Right lobe of liver (tissue), 4 donors: ENCODE results near the gene KCNT2.

Source experiments
- CTCF ChIP-seq, 4 donors: fragments of 200-600 bp in 3 of 4; fragments of 450-650 bp in 1 of 4; IDR thresholded peaks; one replicate each; pipeline versions ENCODE4 v1.5.1 to v1.8.0; 2016 to 2022; ENCODE audit warnings: antibody characterized with exemption in 4 of 4, mild to moderate bottlenecking in 2 of 4
- POLR2A ChIP-seq: fragments of 450-650 bp; IDR thresholded peaks from one replicate; pipeline ENCODE4 v1.6.1; 2017; ENCODE audit warnings: antibody characterized with exemption, mild to moderate bottlenecking
- donor health status: DM: no; HTN: no; CAD: no.
- donor health status: DM: no; HTN: no; CAD: no.
- donor health status: DM: no; HTN: yes; CAD: no.

DNA sequence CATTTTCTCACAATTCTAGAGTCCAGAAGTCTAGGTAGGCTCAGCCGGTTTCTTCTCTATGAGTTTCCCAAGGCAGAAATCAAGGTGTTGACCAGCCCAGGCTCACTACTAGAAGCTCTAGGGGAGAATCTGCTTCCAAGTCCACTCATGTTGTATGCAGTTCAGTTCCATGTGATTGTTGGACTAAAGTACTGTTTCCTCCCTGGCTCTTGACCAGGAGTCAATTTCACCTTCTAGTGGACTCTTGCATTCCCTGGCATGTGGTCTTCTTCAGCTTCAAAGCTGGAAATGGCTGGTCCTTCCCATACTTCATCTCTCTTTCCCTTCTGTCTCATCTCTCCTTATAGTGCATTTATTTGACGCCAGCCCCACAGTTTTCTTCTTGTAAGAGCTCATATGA, 153.4 kb downstream of the KCNT2 start:
- no peak for TF ChIP-seq POLR2A
- no peak for TF ChIP-seq CTCF (IDR thresholded peaks at IDR 0.05)
